GM19023 (cell line): ENCODE results near the gene GRIA1.

Source experiments
- ATAC-seq: cut with Tn5 transposase; IDR thresholded peaks from one replicate; pipeline ENCODE4 v1.9.1; 2021; ENCODE audit warnings: mild to moderate bottlenecking, moderate library complexity; ENCODE audit not compliant: unreplicated experiment

Gene GRIA1

GRCh38 chr5:153654504-153655200 is 164.2 kb downstream of the GRIA1 start:
- ATAC-seq, result no peak

- ATAC-seq, result no peak
Observed at GRCh38 chr5:153655201-153655510, 164.7 kb downstream of the GRIA1 start.

GRCh38 chr5:153658149-153658548 is 167.7 kb downstream of the GRIA1 start:
- no peak for ATAC-seq

- no peak for ATAC-seq
Observed at GRCh38 chr5:153658606-153659005, 168.1 kb downstream of the GRIA1 start.

GRCh38 chr5:153659039-153659736 is 168.7 kb downstream of the GRIA1 start:
- no peak for ATAC-seq

- ATAC-seq, result no peak
Observed at GRCh38 chr5:153660919-153661318, 170.4 kb downstream of the GRIA1 start.

GRCh38 chr5:153661897-153662296 is 171.4 kb downstream of the GRIA1 start:
- ATAC-seq, result no peak

- ATAC-seq, result no peak
Observed at GRCh38 chr5:153670101-153670500, 179.6 kb downstream of the GRIA1 start.

GRCh38 chr5:153671653-153672346 is 181.3 kb downstream of the GRIA1 start:
- ATAC-seq, result no peak

GRCh38 chr5:153672347-153673090 is 182.0 kb downstream of the GRIA1 start:
- no peak for ATAC-seq

GRCh38 chr5:153674356-153674755 is 183.9 kb downstream of the GRIA1 start:
- ATAC-seq, result no peak

- ATAC-seq, result no peak
Observed at GRCh38 chr5:153676406-153676805, 185.9 kb downstream of the GRIA1 start.

GRCh38 chr5:153676821-153677220 is 186.4 kb downstream of the GRIA1 start:
- ATAC-seq, result no peak

- no peak for ATAC-seq
Observed at GRCh38 chr5:153678617-153679329, 188.3 kb downstream of the GRIA1 start.

GRCh38 chr5:153690236-153690635 is 199.8 kb downstream of the GRIA1 start:
- no peak for ATAC-seq

- no peak for ATAC-seq
Observed at GRCh38 chr5:153696256-153696655, 205.8 kb downstream of the GRIA1 start.

GRCh38 chr5:153699035-153699434 is 208.6 kb downstream of the GRIA1 start:
- ATAC-seq, result no peak

GRCh38 chr5:153700940-153701339 is 210.5 kb downstream of the GRIA1 start:
- no peak for ATAC-seq

- no peak for ATAC-seq
Observed at GRCh38 chr5:153702265-153702664, 211.8 kb downstream of the GRIA1 start.

- ATAC-seq, result no peak
Observed at GRCh38 chr5:153704110-153704509, 213.6 kb downstream of the GRIA1 start.

- ATAC-seq, result no peak
Observed at GRCh38 chr5:153707626-153708025, 217.2 kb downstream of the GRIA1 start.
